Amniotic stem cell (primary cell): ENCODE measurements around the gene FGGY.

Experiments used
- DNase-seq: peaks from one replicate; lab custom pipeline; 2025; lab: John Stamatoyannopoulos, UW

FGGY gene

DNA sequence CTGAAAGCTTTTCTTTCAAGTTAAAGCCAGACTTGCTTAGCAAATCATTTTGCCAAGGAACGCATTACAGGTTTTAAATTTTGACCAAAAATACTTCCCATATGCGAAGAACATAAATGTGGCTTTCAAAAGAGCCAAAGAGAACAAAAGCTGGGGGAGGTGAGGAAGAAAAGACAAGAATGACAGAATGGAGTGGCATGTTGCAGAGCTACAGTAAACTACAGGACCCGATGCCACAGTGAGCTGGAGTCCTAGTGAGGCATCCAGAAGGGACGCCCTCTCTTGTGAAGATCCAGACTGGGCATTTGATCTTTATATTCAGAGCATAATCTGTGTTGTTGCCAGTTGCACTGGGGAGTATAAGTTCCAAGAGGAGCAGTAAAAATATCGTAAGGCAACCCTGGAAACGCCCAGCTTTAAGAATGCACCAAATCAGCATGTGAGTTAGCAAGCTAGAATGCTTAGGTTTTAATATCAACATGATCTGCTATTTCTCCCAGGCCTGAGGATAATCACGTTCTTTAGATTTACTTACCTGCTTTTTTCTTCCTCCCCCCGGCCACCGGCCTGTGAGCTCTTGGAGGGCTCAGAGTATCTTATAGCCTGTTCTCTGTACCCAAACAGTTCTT, 469.4 kb downstream of the FGGY start:
- DNase-seq = no peak

DNA sequence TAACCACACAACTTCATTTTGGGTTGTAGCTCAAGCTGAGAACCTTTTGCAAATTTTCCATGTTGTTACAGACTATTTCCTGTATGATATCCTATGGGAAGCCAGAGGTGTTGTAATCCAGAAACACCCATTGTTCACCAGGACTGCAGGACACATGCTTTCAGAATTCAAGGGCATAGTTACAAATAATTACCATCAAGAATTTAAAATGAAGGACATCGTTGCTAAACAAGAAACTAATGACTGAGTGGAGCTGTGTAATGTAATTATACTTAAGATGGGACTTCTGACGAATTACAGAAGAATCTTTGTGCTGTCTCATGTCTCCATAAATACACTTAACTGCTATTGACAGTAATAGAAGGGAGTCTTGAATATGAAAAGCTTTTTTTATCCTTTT, 470.2 kb downstream of the FGGY start:
- DNase-seq = no peak

DNA sequence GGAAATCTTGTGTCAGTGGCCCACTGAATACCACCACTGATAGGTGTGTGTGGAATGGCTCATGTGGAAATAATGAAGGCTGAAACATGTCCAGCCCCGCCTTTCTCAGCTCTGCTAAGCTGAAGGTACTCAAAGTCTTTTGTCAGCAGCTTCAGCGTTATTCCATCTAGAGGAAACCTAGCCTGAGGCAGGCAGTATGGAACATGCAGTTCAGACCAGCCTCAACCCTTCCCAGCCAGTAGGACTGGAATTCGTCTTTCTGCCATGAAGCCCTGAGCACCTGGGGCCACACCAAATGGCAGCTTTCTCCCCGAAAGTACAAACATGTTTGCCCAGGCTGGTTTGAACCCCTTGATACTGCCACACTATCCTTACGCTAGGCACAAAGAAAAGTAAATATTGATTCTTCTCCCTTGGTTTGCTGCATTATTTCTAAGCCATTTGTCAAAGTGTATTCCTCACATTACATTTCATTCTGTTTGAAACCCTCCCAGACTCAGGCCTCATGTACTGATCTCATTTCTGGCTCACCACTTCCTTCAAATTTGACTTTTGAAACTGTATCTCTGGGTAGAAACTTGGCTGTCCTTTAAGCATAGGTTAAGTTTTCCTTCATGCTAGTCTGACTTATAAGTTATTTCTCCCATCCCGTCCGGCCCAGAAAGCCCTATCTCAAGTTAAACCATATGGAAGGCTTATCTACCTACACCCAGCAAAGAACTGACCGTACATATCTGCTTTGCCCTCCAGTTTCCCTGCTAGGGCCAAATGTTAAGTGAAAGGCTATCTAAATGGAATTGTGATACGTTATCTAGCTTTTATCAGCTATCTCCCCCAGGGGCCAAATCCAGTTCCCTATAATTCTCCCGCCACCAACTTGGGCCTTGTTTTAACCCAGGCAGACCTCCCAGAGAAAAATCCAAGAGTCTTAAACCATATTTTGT, 472.2 kb downstream of the FGGY start:
- no peak for DNase-seq

DNA sequence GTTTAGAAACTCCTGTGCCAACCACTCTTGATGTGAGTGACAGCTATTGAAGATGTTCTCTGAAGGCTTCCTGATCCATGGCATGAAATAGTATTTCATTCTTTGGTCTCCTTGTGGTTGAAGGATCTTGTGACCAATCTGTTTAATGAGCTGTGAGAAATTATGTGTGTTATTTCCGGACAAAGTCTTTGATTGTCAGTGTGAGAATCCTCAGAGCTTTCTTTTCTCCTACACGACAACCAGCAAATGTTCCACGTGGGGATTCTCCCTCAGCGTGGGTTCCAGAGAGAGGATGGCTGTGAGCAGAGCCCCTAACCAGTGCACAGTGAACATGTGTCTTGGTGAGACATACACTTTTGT, 472.8 kb downstream of the FGGY start:
- no peak for DNase-seq

DNA sequence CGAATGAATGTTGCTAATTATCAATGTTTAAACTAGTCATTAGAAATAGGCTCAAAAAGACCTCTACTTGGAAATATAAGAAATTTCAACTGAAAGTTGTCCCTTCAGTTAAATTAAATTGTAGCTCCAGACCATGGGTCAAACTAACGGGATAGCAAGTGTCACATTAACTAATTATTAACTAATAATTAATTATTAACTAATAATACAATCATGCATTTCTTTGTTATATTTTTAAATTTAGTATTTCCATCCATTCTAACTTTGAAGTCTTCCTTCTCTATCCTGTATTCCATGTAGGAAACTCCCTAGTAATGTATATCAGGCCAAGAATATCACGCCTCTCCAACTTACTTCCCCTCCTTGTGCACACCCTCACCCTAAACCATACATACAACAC, 474.5 kb downstream of the FGGY start:
- no peak for DNase-seq

DNA sequence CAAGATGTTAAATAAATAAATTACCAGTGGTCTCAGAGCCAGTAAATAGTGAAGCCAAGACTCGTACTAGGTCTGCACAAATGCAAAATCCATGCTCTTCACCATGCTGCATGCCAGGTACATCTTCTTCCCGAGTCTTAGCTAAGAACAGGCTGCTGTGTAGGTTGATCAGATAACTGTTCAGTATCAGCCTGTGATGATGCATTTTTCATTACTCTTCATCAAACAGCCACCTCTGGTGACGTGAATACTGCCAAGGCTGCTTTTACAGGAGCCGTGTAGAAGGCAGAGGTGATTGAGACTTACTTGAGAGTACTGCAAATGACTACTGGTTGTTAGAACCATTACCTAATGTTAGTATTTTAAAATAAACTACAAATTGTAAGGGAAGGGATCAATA, 478.6 kb downstream of the FGGY start:
- no peak for DNase-seq

DNA sequence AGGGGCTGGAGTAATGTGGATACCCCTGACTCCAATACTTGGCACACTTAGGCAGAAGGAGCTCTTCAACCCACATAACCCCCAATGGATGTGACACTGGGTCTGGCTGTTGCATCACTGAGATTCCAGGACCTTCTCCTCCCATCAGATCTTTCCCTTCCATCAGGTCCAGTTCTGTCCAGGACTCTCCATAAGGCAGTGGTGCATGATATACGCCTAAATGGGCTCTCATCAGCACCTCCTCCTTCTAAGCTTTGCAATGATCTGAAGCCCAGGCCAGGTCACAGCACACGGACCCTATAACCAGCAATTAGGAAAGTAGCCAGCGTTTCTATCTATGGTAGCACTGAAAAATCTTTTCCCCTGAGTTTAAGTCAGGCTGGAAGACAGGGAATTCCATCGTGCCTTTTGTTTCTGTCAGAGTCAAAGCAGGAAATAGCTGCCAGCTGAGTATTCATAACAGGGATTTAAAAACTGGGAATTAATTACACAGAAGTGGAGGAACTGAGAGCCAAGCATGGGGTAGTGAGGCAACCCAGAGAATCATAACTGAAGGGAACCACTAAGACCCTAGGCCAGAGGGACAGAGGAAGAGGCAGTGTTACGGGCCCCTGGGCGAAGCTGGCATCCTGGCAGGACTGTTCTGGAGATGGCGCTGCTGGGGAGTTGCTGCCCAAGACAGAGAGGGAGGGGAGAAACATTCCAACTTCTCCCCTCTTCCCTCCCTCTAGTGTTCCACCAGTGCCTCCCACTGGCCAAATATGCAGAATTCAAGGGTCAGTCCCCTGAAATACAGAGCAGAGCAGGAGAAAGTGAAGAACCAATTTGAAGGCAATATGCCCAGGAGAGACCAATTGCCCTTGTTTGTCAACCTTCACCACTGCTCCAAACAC, 480.3 kb downstream of the FGGY start:
- peak; percentile 8 for DNase-seq

DNA sequence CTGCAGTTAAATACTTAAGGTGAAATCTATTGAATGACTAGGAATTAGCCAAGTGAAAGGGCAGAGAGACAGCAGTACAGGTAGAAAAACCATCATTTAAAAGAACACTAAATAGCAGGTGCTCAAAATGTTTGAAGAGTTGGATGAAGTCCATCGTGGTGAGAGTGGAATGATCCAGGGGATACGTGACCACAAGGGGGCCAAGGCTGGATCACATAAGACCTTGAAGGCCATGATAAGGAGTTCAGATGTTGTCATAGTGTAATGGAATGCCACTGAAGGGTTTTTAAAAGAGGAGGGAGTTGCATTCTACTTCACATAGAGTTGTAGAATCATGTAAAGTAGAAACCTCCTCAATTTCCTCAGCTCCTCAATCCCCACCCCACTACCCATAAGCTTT, 483.1 kb downstream of the FGGY start:
- no peak for DNase-seq

DNA sequence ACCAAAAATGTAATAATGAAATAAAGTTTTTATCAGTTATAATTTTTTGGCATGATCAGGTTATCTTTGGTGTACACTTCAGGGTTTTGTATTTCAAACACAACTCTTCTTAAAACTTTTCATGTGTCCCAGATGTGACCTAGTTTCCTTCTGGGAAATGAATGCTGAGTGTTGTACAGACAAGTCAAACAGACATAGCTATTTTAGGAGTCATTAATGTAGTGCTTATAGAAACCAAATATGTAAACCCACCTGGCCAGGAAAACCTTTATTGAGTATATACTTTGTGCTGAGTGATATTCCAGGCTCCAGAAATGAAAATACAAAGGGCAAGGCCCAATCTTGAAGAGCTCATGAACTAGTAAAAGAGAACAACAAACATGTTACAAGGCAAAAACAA, 491.9 kb downstream of the FGGY start:
- DNase-seq = no peak

DNA sequence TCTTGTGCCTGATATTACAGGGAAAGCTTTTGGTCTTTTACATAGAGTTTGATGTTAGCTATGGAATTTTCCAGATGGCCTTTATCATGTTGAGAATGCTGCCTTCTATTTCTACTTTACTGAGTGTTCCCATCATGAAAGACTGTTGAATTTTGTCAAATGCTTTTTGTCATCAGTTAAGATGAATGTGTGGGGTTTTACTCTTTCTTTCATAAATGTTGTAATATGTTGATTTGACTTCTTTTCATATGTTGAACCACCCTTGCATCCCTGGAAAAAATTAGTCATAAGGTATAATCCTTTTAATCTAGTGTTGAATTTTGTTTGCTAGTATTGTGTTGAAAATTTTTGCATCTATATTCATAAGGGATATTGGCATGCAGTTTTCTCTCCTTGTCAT, 501.7 kb downstream of the FGGY start:
- DNase-seq = no peak

DNA sequence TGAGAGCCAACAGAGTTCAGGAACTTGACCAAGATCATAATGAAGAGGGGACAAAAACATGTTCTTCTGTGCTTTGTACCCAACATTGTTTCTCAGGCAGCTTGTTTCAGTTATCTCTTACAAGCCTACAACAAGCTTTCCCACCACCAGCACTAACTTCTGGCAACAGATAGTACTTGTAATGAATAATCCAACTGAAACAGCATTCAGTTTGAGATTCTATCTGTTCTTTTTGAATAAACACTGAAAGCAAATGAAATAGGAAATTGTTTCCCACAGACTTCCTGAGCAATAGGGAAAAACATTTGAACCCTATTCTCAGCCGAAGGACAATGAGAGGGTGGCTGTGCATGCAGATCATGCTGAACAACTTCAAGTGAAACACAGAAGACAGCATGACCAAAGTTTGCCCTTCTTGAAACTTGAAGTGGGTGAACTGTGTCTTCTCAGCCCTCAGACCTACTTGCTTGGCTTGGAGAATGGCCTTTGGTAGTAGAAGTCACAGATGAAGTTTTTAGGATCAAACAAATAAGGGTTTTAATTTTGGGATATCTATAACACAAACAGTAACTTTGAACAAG, 506.7 kb downstream of the FGGY start:
- DNase-seq = no peak

DNA sequence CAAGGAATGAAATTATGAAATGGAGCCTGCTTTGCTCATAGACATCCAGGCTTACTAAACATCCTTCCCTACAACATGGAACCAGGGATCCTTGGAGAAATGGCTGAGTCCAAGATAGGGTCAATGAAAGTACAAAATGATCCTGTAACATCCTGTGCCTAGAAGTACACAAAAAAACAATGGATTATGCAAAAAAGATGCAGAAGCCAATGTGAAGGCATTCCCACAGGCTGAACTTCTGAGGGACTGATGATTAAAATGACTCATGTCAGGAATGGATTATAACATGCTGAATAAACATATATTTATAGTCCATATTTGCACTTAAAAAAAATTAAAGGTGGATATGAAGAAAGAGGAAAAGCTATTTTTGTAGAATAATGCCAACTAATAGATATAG, 507.4 kb downstream of the FGGY start:
- no peak for DNase-seq

DNA sequence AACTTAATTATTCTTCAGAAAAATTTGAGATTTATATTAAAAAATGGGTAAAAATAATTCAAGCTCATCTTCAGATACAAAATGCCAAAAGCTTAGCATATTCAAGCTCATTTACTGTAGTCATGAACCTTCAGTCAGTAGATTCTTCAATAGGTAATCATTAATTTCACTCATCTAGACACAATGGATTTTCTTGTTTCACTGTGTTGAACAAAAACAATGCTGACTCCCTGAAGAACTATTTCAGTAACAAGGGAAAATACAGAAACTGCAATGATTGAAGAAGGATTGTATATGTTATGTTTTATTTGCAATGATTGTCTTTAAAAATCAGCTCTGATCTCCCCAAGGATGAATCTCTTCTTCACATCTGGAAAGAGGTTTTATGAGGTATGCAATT, 508.7 kb downstream of the FGGY start:
- no peak for DNase-seq
